Fibroblast of lung (primary cell): ENCODE results near the gene MESP1. TPM values are rescaled to one million over a fixed set of nuclear protein-coding genes. Genes with fewer than 3 reads are reported as not detected.

Source experiments
- DNase-seq, 2 donors: peaks; one replicate each; pipeline versions ENCODE4 v3.0.0 to v3.0.0-alpha.2; 2010; ENCODE audit warnings: low read depth in 2 of 2
- H2AFZ ChIP-seq: 2 replicates; pipeline ENCODE4 v1.5.1; 2012; ENCODE audit warnings: low read length, control low read depth, inconsistent platforms
- H3K27ac ChIP-seq: 2 replicates; pipeline ENCODE4 v1.5.1; 2011; ENCODE audit warnings: low read length, control low read depth; ENCODE audit not compliant: insufficient read depth
- H3K27me3 ChIP-seq: 2 replicates; pipeline ENCODE4 v1.5.1; 2011; ENCODE audit warnings: mild to moderate bottlenecking, low read length; ENCODE audit not compliant: control insufficient read depth, insufficient read depth
- H3K36me3 ChIP-seq: 2 replicates; pipeline ENCODE4 v1.5.1; 2011; ENCODE audit warnings: low read length; ENCODE audit not compliant: control insufficient read depth, insufficient read depth
- H3K4me1 ChIP-seq: 2 replicates; pipeline ENCODE4 v1.5.1; 2011; ENCODE audit warnings: low read length; ENCODE audit not compliant: control insufficient read depth, insufficient read depth; ENCODE audit errors: extremely low read depth
- H3K4me2 ChIP-seq: 2 replicates; pipeline ENCODE4 v1.5.1; 2011; ENCODE audit warnings: low read length, control low read depth; ENCODE audit not compliant: insufficient read depth; ENCODE audit errors: extremely low read depth
- H3K4me3 ChIP-seq, 4 experiments: fragments of 200-600 bp in 1 of 4; sonication (generic) in 1 of 4; replicated peaks in 1 of 4; 2 replicates each; pipeline ENCODE4 v1.5.1; 2011 to 2016; ENCODE audit warnings: low read length in 4 of 4, low read depth in 3 of 4, mild to moderate bottlenecking in 3 of 4, control low read depth in 2 of 4, inconsistent platforms in 1 of 4, mixed read lengths in 1 of 4; ENCODE audit not compliant: insufficient read depth in 1 of 4; ENCODE audit errors: control extremely low read depth in 1 of 4
- H3K79me2 ChIP-seq: 2 replicates; pipeline ENCODE4 v1.5.1; 2012; ENCODE audit warnings: mild to moderate bottlenecking, low read length, inconsistent platforms; ENCODE audit not compliant: control insufficient read depth, insufficient read depth
- H3K9ac ChIP-seq: 2 replicates; pipeline ENCODE4 v1.5.1; 2011; ENCODE audit warnings: mild to moderate bottlenecking, low read length, control low read depth; ENCODE audit not compliant: insufficient read depth
- H3K9me3 ChIP-seq: 2 replicates; pipeline ENCODE4 v1.5.1; 2012; ENCODE audit warnings: low read depth, low read length; ENCODE audit not compliant: control insufficient read depth, insufficient read depth
- H4K20me1 ChIP-seq: 2 replicates; pipeline ENCODE4 v1.5.1; 2011; ENCODE audit warnings: low read length; ENCODE audit not compliant: control insufficient read depth, insufficient read depth; ENCODE audit errors: extremely low read depth
- EZH2 ChIP-seq: IDR thresholded peaks from 2 replicates; pipeline ENCODE4 v1.5.1; 2012; ENCODE audit warnings: low read length, control low read depth, mild to moderate bottlenecking; ENCODE audit errors: missing control alignments
- polyA plus RNA-seq, 2 donors: library from polyadenylated mRNA; depleted of rRNA in 1 of 2; stranded (reverse) in 1 of 2; unstranded in 1 of 2; fragments of >200 nt; gene quantifications; 2 replicates each; pipeline ENCODE4 v1.2.1, GENCODE V29; 2011 to 2012; ENCODE audit warnings: missing spikeins in 1 of 2
- total RNA-seq: library from RNA; depleted of rRNA; stranded (reverse); fragments of >200 nt; gene quantifications from 2 replicates; pipeline ENCODE4 v1.2.1, GENCODE V29; 2014
- TF ChIP-seq, protein P1 (sequence below), 2 donors: IDR thresholded peaks in 1 of 2; conservative IDR thresholded peaks in 1 of 2; 1 replicate in 1 of 2; 2 replicates in 1 of 2; pipeline ENCODE4 v1.5.1; 2011 to 2012; ENCODE audit warnings: low read length in 2 of 2, control low read depth in 1 of 2, inconsistent platforms in 1 of 2, low read depth in 1 of 2, mild to moderate bottlenecking in 1 of 2

Gene MESP1
- total and polyA plus RNA-seq, 2 donors (not counting 1 experiment from before 2014, with no cell fraction given) = 1.3 TPM; not detected in 1

DNA sequence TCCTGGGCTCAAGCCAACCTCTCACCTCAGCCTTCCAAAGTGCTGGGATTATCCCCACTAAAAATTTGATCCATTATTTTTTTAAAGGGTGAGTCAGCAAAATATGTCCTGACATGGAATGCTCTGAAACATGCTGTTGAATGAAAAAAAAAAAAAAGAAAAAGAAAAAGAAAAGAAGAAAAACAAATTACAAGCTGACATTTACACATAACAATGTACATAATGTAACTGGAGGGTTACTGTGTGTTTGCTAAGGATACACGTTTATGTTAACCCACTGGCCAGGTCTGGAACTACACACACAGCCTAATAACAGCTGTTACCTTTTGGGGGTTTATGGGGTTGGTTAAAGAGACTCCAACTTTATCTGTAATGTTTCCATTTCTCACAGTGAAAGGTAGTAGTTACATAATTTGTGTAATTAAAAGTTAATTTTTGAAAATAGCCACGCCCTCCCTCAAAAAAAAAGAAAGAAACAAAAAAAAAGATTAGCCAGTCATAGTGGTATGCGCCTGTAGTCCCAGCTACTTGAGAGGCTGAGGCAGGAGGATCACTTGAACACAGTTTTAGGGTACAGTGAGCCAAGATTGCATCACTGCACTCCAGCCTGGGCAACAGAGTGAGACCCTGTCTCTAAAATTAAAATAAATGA, 22.0 kb upstream of the MESP1 start:
- DNase-seq = peak; percentile 20 to 36

DNA sequence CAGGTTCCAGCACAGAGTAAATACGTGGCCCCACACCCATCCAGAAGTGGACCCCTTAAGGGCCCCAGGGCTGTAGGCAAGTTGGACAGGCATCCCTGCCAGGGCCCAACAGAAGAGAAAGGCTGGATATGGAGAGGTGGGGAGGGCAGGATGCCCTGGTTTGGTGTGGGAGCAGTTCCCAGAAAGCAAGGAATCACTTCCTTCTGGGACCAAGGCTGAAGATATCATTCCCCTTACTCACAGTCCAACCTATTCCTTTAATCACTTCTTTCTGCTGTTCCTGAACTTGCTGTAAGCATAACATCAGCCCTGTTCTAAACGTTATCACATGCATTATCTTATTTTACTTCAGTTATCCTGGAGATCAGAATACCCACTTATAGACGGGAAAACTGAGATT, 19.0 kb upstream of the MESP1 start:
- no peaks in the 10 kb centered on the region for H3K27me3 ChIP-seq
- H3K9me3 ChIP-seq = no peaks in the 10 kb centered on the region
- no peaks in the 10 kb centered on the region for H3K79me2 ChIP-seq
- no peak overlapping the region for H3K4me2 ChIP-seq
- H3K9ac ChIP-seq = no peak overlapping the region
- no peaks in the 10 kb centered on the region for H3K36me3 ChIP-seq
- no peaks in the 10 kb centered on the region for H4K20me1 ChIP-seq
- no peak overlapping the region for H3K4me3 ChIP-seq
- peak in 1 of 2 donors; percentile 74 for DNase-seq
- no peak overlapping the region for H3K27ac ChIP-seq
- no peak for TF ChIP-seq EZH2
- TF ChIP-seq, protein P1, sequence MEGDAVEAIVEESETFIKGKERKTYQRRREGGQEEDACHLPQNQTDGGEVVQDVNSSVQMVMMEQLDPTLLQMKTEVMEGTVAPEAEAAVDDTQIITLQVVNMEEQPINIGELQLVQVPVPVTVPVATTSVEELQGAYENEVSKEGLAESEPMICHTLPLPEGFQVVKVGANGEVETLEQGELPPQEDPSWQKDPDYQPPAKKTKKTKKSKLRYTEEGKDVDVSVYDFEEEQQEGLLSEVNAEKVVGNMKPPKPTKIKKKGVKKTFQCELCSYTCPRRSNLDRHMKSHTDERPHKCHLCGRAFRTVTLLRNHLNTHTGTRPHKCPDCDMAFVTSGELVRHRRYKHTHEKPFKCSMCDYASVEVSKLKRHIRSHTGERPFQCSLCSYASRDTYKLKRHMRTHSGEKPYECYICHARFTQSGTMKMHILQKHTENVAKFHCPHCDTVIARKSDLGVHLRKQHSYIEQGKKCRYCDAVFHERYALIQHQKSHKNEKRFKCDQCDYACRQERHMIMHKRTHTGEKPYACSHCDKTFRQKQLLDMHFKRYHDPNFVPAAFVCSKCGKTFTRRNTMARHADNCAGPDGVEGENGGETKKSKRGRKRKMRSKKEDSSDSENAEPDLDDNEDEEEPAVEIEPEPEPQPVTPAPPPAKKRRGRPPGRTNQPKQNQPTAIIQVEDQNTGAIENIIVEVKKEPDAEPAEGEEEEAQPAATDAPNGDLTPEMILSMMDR (conservative IDR thresholded peaks at IDR 0.05 in 1 of 2, IDR thresholded peaks at IDR 0.05 in 1 of 2; ENCODE audit: low read depth in 1 of 2, low read length in 2 of 2) = no peak
- H3K4me1 ChIP-seq = peaks cover 6% of the 10 kb centered on the region
- no peak overlapping the region for H2AFZ ChIP-seq

More for the DNA sequence above, 22.0 kb upstream of the MESP1 start:
- no peaks in the 10 kb centered on the region for H4K20me1 ChIP-seq
- H3K27me3 ChIP-seq = no peaks in the 10 kb centered on the region
- H3K4me3 ChIP-seq = no peak overlapping the region
- TF ChIP-seq EZH2 = no peak
- TF ChIP-seq, protein P1 (conservative IDR thresholded peaks at IDR 0.05 in 1 of 2, IDR thresholded peaks at IDR 0.05 in 1 of 2; ENCODE audit: low read depth in 1 of 2, low read length in 2 of 2) = peak; percentile 29 to 44
- no peaks in the 10 kb centered on the region for H3K79me2 ChIP-seq
- no peak overlapping the region for H3K4me2 ChIP-seq
- peaks cover 6% of the 10 kb centered on the region for H3K4me1 ChIP-seq
- no peaks in the 10 kb centered on the region for H3K9me3 ChIP-seq
- H2AFZ ChIP-seq = no peak overlapping the region
- H3K27ac ChIP-seq = no peak overlapping the region
- H3K9ac ChIP-seq = no peak overlapping the region
- H3K36me3 ChIP-seq = no peaks in the 10 kb centered on the region

DNA sequence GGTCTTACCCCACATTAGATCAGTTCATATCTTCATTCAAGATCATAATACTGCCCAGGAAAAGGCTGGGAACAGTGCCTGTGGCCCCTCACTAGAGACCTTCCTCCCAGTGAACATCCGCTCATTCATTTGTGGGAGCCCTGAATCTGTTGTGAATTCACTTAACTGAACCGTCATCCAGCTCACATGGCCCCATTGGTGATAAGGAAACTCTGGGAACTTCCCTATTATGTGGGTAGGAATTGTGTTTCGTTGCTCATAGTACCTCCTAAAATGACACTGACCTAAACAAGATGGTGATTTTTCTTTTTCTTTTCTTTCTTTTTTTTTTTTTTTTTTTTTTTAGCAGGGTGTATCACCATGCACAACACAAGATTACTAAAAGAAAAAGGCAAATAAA, 18.3 kb upstream of the MESP1 start:
- Histone ChIP-seq H3K27ac (no peak overlapping the region), H3K9me3 (no peaks in the 10 kb centered on the region), H3K9ac (no peak overlapping the region), H3K4me1 (peaks cover 6% of the 10 kb centered on the region), H2AFZ (no peak overlapping the region), H3K4me2 (no peak overlapping the region), H3K4me3 (no peak overlapping the region), H4K20me1 (no peaks in the 10 kb centered on the region), H3K27me3 (no peaks in the 10 kb centered on the region), H3K79me2 (no peaks in the 10 kb centered on the region), H3K36me3 (no peaks in the 10 kb centered on the region)
- TF ChIP-seq EZH2 = no peak
- TF ChIP-seq, protein P1 (conservative IDR thresholded peaks at IDR 0.05 in 1 of 2, IDR thresholded peaks at IDR 0.05 in 1 of 2; ENCODE audit: low read depth in 1 of 2, low read length in 2 of 2) = no peak
- DNase-seq = no peak
